HUDEP-2 (cell line): ENCODE measurements around the gene DCAF8.

Source experiments
- DNase-seq, 76 experiments: peaks; one replicate each; lab custom pipeline; 2025; ENCODE audit not compliant: unreplicated experiment in 76 of 76; lab: John Stamatoyannopoulos, UW

Gene DCAF8

GRCh38 chr1:160264795-160265307, 2.5 kb upstream of the DCAF8 start:
- DNase-seq, result no peak

GRCh38 chr1:160261556-160261892, 825 bp downstream of the DCAF8 start:
- peak in 31 of 76 experiments; percentile 0 to 63 (median 24) for DNase-seq

GRCh38 chr1:160260406-160261382, 1.7 kb downstream of the DCAF8 start:
- DNase-seq, result peak in 7 of 76 experiments; percentile 1 to 26 (median 11)

GRCh38 chr1:160258177-160258798, 4.1 kb downstream of the DCAF8 start:
- no peak for DNase-seq

GRCh38 chr1:160257411-160258015, 4.8 kb downstream of the DCAF8 start:
- no peak for DNase-seq

GRCh38 chr1:160256396-160257046, 5.8 kb downstream of the DCAF8 start:
- peak in 59 of 76 experiments; percentile 3 to 82 (median 54) for DNase-seq

GRCh38 chr1:160255781-160256300, 6.5 kb downstream of the DCAF8 start:
- DNase-seq, result no peak

GRCh38 chr1:160251687-160252526, 10.4 kb downstream of the DCAF8 start:
- DNase-seq, result peak in 55 of 76 experiments; percentile 3 to 56 (median 33)

- no peak for DNase-seq
These were observed 11.3 kb downstream of the DCAF8 start for GRCh38 chr1:160251011-160251410.

GRCh38 chr1:160247053-160247452, 15.3 kb downstream of the DCAF8 start:
- no peak for DNase-seq

- no peak for DNase-seq
These were observed 16.9 kb downstream of the DCAF8 start for GRCh38 chr1:160245434-160245833.

GRCh38 chr1:160244209-160244608, 18.1 kb downstream of the DCAF8 start:
- no peak for DNase-seq

- no peak for DNase-seq
These were observed 18.6 kb downstream of the DCAF8 start for GRCh38 chr1:160243767-160244166.

- DNase-seq, result no peak
These were observed 22.6 kb downstream of the DCAF8 start for GRCh38 chr1:160239582-160240299.

- peak in 1 of 76 experiments; percentile 5 for DNase-seq
These were observed 23.9 kb downstream of the DCAF8 start for GRCh38 chr1:160238408-160238807.

GRCh38 chr1:160237558-160237957, 24.8 kb downstream of the DCAF8 start:
- DNase-seq, result no peak

- no peak for DNase-seq
These were observed 25.5 kb downstream of the DCAF8 start for GRCh38 chr1:160236806-160237205.

- no peak for DNase-seq
These were observed 29.4 kb downstream of the DCAF8 start for GRCh38 chr1:160232911-160233310.

GRCh38 chr1:160228431-160228830, 33.9 kb downstream of the DCAF8 start:
- DNase-seq, result no peak
